Brain microvascular endothelial cell (primary cell): ENCODE measurements around the gene FBXL20.
A peak's percentile ranks its signal among the peaks of the same experiment; 100 is the strongest.

ENCODE experiments used
- DNase-seq: peaks from one replicate; pipeline ENCODE4 v3.0.0-alpha.2; 2020
- H3K27ac ChIP-seq: fragments of 250-450 bp; sonication (Bioruptor Pico); 2 replicates; pipeline ENCODE4 v1.5.1; 2020; ENCODE audit warnings: mild to moderate bottlenecking, moderate library complexity
- H3K27me3 ChIP-seq: fragments of 250-450 bp; sonication (Bioruptor Pico); replicated peaks from 2 replicates; pipeline ENCODE4 v1.5.1; 2020; ENCODE audit warnings: mild to moderate bottlenecking
- H3K36me3 ChIP-seq: fragments of 250-450 bp; sonication (Bioruptor Pico); replicated peaks from 2 replicates; pipeline ENCODE4 v1.5.1; 2020; ENCODE audit warnings: mild to moderate bottlenecking
- H3K4me3 ChIP-seq: 2 replicates; pipeline ENCODE4 v1.5.1; 2011; ENCODE audit warnings: low read depth, mild to moderate bottlenecking, control low read depth, low read length, moderate library complexity
- CTCF ChIP-seq: IDR thresholded peaks from 2 replicates; pipeline ENCODE4 v1.5.1; 2011; ENCODE audit warnings: low read depth, mild to moderate bottlenecking, moderate library complexity, low read length, control low read depth, inconsistent platforms; ENCODE audit errors: missing control alignments
- in situ Hi-C: cut with HindIII; loops from 2 replicates; pipeline ENCODE4 v1.10.0; 2017; ENCODE audit warnings: low sequenced_read_pairs, low pct_ligation_motif_present

The FBXL20 gene

GRCh38 chr17:39227364-39227919 is 174.0 kb downstream of the FBXL20 start:
- TF ChIP-seq CTCF: no peak
- no peak overlapping the region for H3K27ac ChIP-seq
- no peaks in the 10 kb centered on the region for H3K36me3 ChIP-seq
- peaks cover 19% of the 10 kb centered on the region for H3K27me3 ChIP-seq
- no peak for DNase-seq
- H3K4me3 ChIP-seq: no peak overlapping the region
- in situ Hi-C loops: no loop called here

GRCh38 chr17:39225959-39226683 is 175.3 kb downstream of the FBXL20 start:
- no peak for TF ChIP-seq CTCF
- in situ Hi-C loops: no loop called here
- Histone ChIP-seq H3K27ac (no peak overlapping the region), H3K36me3 (no peaks in the 10 kb centered on the region), H3K4me3 (peak overlapping the region; percentile 38), H3K27me3 (peaks cover 19% of the 10 kb centered on the region)
- DNase-seq: no peak

DNA sequence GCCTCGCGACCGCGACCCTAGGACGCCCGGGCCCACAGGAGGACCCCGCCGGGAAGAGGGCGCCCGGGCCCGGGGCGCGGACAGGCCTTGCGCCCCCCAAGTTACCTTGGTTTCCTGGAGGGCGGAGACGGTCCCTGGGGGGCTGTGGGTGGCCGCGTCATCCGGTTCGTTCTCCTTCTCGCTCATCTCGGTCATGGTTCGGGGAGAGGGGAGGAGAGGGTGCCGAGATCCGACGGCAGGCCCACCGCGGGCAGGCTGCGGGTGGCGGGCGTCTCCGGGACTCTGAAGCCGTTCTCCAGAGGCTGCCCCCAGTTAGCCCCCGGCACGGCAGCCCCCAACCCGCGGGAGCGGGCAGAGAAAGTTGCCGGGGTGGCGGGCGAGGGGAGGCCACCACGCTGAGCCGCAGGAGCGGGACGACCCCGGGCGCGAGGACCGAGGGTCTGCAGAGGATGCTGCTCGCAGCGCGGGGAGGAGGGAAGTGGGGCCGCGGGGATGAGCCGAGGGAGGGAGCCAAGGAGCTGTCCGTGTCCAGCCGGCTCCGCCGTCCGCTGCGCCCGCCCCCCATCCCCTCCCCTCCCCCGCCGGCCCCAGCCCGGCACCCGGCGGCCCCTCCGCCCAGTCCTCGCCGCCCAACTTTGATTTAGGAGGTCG is 176.0 kb downstream of the FBXL20 start, which contains the start of gene STAC2:
STAC2 (minus strand) TSS at position 638 of the 651 bp plus-strand sequence; CDS start at position 195, 443 bp downstream.
- H3K27ac ChIP-seq: no peak within 1 kb of the TSS
- peaks cover 19% of the 10 kb centered on the region for H3K27me3 ChIP-seq
- TF ChIP-seq CTCF: no peak
- H3K4me3 ChIP-seq: peak within 1 kb of the TSS; percentile 38
- no peaks in the 10 kb centered on the region for H3K36me3 ChIP-seq
- no peak for DNase-seq
- in situ Hi-C loops: no loop called here

- no peaks in the 10 kb centered on the region for H3K36me3 ChIP-seq
- in situ Hi-C loops: no loop called here
- H3K27me3 ChIP-seq: peaks cover 19% of the 10 kb centered on the region
- no peak overlapping the region for H3K4me3 ChIP-seq
- no peak for DNase-seq
- TF ChIP-seq CTCF: no peak
- no peak overlapping the region for H3K27ac ChIP-seq
These were observed 176.6 kb downstream of the FBXL20 start for GRCh38 chr17:39224778-39225307.

GRCh38 chr17:39223907-39224777 is 177.3 kb downstream of the FBXL20 start:
- in situ Hi-C loops: no loop called here
- no peaks in the 10 kb centered on the region for H3K36me3 ChIP-seq
- no peak for TF ChIP-seq CTCF
- peaks cover 19% of the 10 kb centered on the region for H3K27me3 ChIP-seq
- DNase-seq: no peak
- H3K27ac ChIP-seq: no peak overlapping the region
- H3K4me3 ChIP-seq: no peak overlapping the region
